Upper lobe of left lung (tissue), 4 donors: ENCODE measurements around the gene ALG1.
"Not testable (repeated sequence)": the region's sequence is repeated elsewhere in the genome, so short reads cannot be mapped to it uniquely, and the experiment has no call there.

Source experiments
- EP300 ChIP-seq, 4 donors: sonication (generic); formaldehyde crosslinking; IDR thresholded peaks; one replicate each; pipeline ENCODE4 v1.5.1; 2017; ENCODE audit warnings: antibody characterized with exemption in 4 of 4, control low read depth in 2 of 4
- POLR2A ChIP-seq, 4 donors: fragments of 450-650 bp; IDR thresholded peaks; one replicate each; pipeline ENCODE4 v1.5.1; 2016 to 2017; ENCODE audit warnings: antibody characterized with exemption in 4 of 4, mild to moderate bottlenecking in 2 of 4
- POLR2AphosphoS5 ChIP-seq, 2 donors: sonication (generic); formaldehyde crosslinking; IDR thresholded peaks; one replicate each; pipeline ENCODE4 v1.5.1; 2017; ENCODE audit warnings: antibody characterized with exemption in 2 of 2
- TF ChIP-seq, protein P1 (sequence below), 6 experiments: fragments of 450-650 bp in 4 of 6; fragments of 200-600 bp in 2 of 6; sonication (generic) in 2 of 6; IDR thresholded peaks; one replicate each; pipeline ENCODE4 v1.5.1; 2016 to 2019; ENCODE audit warnings: antibody characterized with exemption in 6 of 6

GRCh38 chr16:5116780-5117295 is 45.2 kb downstream of the ALG1 start:
- TF ChIP-seq, protein P1, sequence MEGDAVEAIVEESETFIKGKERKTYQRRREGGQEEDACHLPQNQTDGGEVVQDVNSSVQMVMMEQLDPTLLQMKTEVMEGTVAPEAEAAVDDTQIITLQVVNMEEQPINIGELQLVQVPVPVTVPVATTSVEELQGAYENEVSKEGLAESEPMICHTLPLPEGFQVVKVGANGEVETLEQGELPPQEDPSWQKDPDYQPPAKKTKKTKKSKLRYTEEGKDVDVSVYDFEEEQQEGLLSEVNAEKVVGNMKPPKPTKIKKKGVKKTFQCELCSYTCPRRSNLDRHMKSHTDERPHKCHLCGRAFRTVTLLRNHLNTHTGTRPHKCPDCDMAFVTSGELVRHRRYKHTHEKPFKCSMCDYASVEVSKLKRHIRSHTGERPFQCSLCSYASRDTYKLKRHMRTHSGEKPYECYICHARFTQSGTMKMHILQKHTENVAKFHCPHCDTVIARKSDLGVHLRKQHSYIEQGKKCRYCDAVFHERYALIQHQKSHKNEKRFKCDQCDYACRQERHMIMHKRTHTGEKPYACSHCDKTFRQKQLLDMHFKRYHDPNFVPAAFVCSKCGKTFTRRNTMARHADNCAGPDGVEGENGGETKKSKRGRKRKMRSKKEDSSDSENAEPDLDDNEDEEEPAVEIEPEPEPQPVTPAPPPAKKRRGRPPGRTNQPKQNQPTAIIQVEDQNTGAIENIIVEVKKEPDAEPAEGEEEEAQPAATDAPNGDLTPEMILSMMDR (IDR thresholded peaks at IDR 0.05) = not testable (repeated sequence)
- not testable (repeated sequence) for TF ChIP-seq POLR2AphosphoS5, EP300, POLR2A (IDR thresholded peaks at IDR 0.05)
